ENCODE measurements around the gene RPS28. TPM values are rescaled to one million over a fixed set of nuclear protein-coding genes. Genes with fewer than 3 reads are reported as not detected.

Gene RPS28
- total RNA-seq, 2 experiments from 2014 or later: 3,333 to 3,342 TPM

DNA sequence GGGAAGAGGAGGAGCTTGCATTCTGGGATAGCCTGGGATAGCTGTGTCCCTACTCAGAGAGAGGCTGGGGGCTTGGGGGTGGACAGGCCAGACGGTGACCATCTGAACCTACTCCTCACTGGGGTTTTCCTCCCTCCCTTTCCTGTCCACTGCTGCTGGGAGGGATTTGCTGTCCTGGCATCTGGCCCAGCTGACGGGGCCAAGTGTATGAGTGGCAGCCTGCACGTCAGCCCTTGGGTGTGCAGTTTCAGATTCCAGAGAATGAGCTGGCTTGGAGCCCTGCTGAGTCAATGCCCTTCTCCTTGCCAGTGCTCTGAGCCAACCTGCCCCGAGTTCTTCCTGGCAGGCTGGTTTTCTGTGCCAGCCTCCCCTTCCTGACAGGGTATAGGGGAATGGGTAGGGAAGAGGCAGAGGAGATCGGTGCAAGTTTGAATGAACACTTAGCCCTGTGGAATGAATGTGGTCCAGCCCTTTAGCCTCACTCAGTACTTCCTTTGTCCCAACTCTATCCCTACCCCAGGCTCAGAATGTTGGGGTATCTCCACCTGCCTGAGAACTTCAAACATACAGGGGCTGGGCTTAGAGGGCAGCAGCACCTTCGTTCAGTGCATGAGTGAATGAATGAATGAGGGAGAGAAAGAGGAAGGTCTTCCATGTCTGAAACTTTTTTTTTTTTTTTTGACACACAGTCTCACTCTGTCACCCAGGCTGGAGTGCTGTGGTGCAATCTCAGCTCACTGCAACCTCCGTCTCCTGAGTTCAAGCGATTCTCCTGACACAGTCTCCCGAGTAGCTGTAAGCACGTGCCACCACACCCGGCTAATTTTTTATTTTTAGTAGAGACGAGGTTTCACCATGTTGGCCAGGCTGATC, 40.9 kb downstream of the RPS28 start:
- TF ChIP-seq, protein P1, sequence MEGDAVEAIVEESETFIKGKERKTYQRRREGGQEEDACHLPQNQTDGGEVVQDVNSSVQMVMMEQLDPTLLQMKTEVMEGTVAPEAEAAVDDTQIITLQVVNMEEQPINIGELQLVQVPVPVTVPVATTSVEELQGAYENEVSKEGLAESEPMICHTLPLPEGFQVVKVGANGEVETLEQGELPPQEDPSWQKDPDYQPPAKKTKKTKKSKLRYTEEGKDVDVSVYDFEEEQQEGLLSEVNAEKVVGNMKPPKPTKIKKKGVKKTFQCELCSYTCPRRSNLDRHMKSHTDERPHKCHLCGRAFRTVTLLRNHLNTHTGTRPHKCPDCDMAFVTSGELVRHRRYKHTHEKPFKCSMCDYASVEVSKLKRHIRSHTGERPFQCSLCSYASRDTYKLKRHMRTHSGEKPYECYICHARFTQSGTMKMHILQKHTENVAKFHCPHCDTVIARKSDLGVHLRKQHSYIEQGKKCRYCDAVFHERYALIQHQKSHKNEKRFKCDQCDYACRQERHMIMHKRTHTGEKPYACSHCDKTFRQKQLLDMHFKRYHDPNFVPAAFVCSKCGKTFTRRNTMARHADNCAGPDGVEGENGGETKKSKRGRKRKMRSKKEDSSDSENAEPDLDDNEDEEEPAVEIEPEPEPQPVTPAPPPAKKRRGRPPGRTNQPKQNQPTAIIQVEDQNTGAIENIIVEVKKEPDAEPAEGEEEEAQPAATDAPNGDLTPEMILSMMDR (IDR thresholded peaks at IDR 0.05): no peak
- POLR2A ChIA-PET: no interaction called here
- Histone ChIP-seq H3K4me3 (ENCODE audit: low read length) (no peak overlapping the region), H3K27me3 (ENCODE audit: control insufficient read depth in 1 of 2, insufficient read depth in 2 of 2, low read length in 2 of 2) (peaks cover 26 to 33% of the 10 kb centered on the region in 2 experiments), H3K27ac (ENCODE audit: low read depth in 1 of 2, low read length in 2 of 2) (no peak overlapping the region), H3K4me1 (ENCODE audit: insufficient read depth, low read length) (peaks cover 18% of the 10 kb centered on the region), H3K36me3 (ENCODE audit: insufficient read depth, low read length) (no peaks in the 10 kb centered on the region), H3K9me3 (ENCODE audit: control insufficient read depth in 1 of 2, insufficient read depth in 1 of 2, low read length in 2 of 2) (peaks cover 0 to 4% of the 10 kb centered on the region in 2 experiments)
- DNase-seq: peak in 1 of 14 experiments; percentile 48
- Mint-ChIP-seq H3K27ac (no peak overlapping the region), H3K4me1 (ENCODE audit: low read depth) (peaks cover 13% of the 10 kb centered on the region), H3K27me3 (peaks cover 46% of the 10 kb centered on the region), H3K9me3 (no peaks in the 10 kb centered on the region), H3K4me3 (no peak overlapping the region), H3K36me3 (ENCODE audit: low read depth) (no peaks in the 10 kb centered on the region)
- no peak for ATAC-seq (ENCODE audit: poor library complexity)
- CTCF ChIA-PET: no interaction called here
- intact Hi-C loops (cut with DNase I, micrococcal nuclease): no loop called here

DNA sequence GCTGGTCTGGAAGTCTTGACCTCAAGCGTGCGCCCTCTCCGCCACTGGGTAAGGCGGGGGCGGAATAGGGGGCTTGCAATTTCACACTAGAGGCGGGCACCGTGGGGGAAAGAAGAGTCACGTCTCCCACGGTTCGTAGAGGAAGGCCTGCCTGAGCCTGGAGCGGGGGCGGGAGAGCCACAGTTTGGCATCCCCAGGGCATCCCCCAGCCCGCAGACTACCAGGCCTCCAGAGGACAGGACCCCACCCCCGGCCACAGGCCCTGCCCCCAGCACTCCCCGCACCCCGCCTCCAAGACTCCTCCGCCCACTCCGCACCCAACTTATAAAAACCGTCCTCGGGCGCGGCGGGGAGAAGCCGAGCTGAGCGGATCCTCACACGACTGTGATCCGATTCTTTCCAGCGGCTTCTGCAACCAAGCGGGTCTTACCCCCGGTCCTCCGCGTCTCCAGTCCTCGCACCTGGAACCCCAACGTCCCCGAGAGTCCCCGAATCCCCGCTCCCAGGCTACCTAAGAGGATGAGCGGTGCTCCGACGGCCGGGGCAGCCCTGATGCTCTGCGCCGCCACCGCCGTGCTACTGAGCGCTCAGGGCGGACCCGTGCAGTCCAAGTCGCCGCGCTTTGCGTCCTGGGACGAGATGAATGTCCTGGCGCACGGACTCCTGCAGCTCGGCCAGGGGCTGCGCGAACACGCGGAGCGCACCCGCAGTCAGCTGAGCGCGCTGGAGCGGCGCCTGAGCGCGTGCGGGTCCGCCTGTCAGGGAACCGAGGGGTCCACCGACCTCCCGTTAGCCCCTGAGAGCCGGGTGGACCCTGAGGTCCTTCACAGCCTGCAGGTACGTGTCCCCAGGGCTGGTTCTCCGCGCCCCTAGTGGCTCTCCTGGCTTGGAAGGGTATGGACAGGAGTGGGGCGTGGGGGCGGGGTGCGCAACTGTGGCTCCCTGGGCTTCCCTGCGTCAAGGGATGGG, 42.8 kb downstream of the RPS28 start, which contains the start of gene ANGPTL4:
TSS of gene ANGPTL4 (plus strand) at position 353 of the 969 bp plus-strand sequence. CDS start at position 520, 167 bp downstream.
- intact Hi-C loops (cut with DNase I, micrococcal nuclease): no loop called here
- H3K4me1 Mint-ChIP-seq (ENCODE audit: low read depth): peaks cover 13% of the 10 kb centered on the region
- H3K36me3 Mint-ChIP-seq (ENCODE audit: low read depth): no peaks in the 10 kb centered on the region
- Histone ChIP-seq H3K4me1 (ENCODE audit: insufficient read depth, low read length) (peaks cover 18% of the 10 kb centered on the region), H3K27me3 (ENCODE audit: control insufficient read depth in 1 of 2, insufficient read depth in 2 of 2, low read length in 2 of 2) (peaks cover 37 to 41% of the 10 kb centered on the region in 2 experiments), H3K4me3 (ENCODE audit: low read length) (peak within 1 kb of the TSS; percentile 44), H3K27ac (ENCODE audit: low read depth in 1 of 2, low read length in 2 of 2) (no peak within 1 kb of the TSS), H3K36me3 (ENCODE audit: insufficient read depth, low read length) (no peaks in the 10 kb centered on the region), H3K9me3 (ENCODE audit: control insufficient read depth in 1 of 2, insufficient read depth in 1 of 2, low read length in 2 of 2) (peaks cover 0 to 4% of the 10 kb centered on the region in 2 experiments)
- peaks cover 64% of the 10 kb centered on the region for H3K27me3 Mint-ChIP-seq
- H3K4me3 Mint-ChIP-seq: peak within 1 kb of the TSS; percentile 51
- ATAC-seq (ENCODE audit: poor library complexity): peak; percentile 56
- POLR2A ChIA-PET: interaction anchor here (1.2 kb wide), 1 partner anchor 49 kb away, joined by 3 read pairs; the partner anchor contains the start of gene MARCHF2
- CTCF ChIA-PET: interaction anchor here (1.0 kb wide), 1 partner anchor 10 kb away, joined by 3 read pairs; no protein-coding TSS in a partner anchor
- TF ChIP-seq, protein P1 (IDR thresholded peaks at IDR 0.05): no peak
- no peak within 1 kb of the TSS for H3K27ac Mint-ChIP-seq
- no peaks in the 10 kb centered on the region for H3K9me3 Mint-ChIP-seq
- peak in 10 of 14 experiments; percentile 5 to 63 (median 37) for DNase-seq

DNA sequence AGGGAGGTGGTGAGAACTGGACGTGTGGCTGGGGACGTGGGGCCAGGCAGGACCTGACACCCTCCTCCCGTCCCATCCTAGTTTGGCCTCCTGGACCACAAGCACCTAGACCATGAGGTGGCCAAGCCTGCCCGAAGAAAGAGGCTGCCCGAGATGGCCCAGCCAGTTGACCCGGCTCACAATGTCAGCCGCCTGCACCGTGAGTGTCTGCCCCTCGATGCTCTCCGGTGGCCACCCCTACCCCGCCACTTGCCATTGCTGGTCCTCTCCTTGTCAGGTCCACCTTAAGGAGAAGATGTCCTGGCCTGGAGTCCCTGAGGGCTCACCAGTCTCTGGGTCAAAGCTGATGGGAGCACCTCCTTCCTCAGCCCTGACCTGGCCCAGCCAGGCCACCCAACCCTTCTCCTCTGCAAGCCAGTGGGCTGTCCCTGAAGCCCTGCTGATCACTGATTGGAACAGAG, 44.9 kb downstream of the RPS28 start:
- no peak for ATAC-seq (ENCODE audit: poor library complexity)
- H3K9me3 ChIP-seq (ENCODE audit: control insufficient read depth in 1 of 2, insufficient read depth in 1 of 2, low read length in 2 of 2): peaks cover 0 to 4% of the 10 kb centered on the region in 2 experiments
- peaks cover 38 to 39% of the 10 kb centered on the region in 2 experiments for H3K27me3 ChIP-seq (ENCODE audit: control insufficient read depth in 1 of 2, insufficient read depth in 2 of 2, low read length in 2 of 2)
- no peak overlapping the region for H3K27ac ChIP-seq (ENCODE audit: low read depth in 1 of 2, low read length in 2 of 2)
- no peaks in the 10 kb centered on the region for H3K36me3 ChIP-seq (ENCODE audit: insufficient read depth, low read length)
- H3K4me1 ChIP-seq (ENCODE audit: insufficient read depth, low read length): peaks cover 18% of the 10 kb centered on the region
- no peak for DNase-seq
- no peak overlapping the region for H3K4me3 Mint-ChIP-seq
- peaks cover 13% of the 10 kb centered on the region for H3K4me1 Mint-ChIP-seq (ENCODE audit: low read depth)
- no peaks in the 10 kb centered on the region for H3K36me3 Mint-ChIP-seq (ENCODE audit: low read depth)
- H3K27ac Mint-ChIP-seq: no peak overlapping the region
- intact Hi-C loops (cut with DNase I, micrococcal nuclease): no loop called here
- TF ChIP-seq, protein P1 (IDR thresholded peaks at IDR 0.05): no peak
- CTCF ChIA-PET: no interaction called here
- no peaks in the 10 kb centered on the region for H3K9me3 Mint-ChIP-seq
- POLR2A ChIA-PET: no interaction called here
- peaks cover 64% of the 10 kb centered on the region for H3K27me3 Mint-ChIP-seq
- no peak overlapping the region for H3K4me3 ChIP-seq (ENCODE audit: low read length)
